ENCODE results near the gene HOXC5.

Gene HOXC5

DNA sequence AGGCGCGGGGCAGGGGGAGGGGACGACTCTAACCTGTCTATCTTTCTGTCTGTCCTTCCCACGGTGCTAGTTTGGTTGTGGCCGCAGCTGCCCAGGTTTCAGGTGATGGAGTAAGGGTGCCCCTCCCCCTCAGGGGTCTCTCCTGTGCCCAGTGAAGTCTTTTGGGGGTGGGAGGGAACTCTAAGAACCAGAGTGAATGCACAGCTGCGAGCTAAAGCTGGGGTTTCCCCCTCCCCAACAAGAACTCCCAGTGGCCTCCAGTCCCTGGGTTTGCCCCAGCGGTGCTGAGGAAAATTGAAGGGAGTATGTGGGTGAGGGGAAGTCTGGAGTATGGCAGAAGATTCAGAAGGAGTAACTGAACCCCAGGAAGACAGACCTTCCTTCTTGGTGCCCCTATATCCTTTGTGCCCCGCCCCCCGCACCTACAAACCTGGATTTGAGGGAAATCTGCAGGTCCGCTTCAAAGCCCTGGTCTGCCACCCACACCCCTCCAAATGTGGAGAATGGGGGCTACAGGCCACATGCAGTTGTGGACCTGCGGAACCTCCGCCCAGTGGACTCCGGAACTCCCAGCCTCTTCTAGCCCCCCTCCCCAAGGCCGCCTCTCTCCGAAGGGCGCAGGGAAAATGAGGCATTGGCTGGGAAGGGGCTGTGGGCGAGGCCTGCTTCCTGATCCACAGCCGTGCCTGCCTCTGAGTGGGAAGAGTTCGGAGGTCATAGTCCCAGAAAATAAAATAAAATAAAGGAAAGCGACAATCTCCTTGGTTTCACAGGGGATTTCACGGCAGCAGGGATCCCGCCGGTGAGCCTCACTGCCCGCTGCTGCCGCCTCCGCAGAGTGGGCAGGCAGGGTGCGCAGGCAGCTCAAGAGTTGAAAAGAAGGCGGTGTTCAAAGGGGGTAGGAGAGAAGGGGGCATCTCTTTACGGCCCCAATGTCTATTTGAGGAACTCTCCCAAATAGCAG is 36.3 kb upstream of the HOXC5 start:
- H3K9me3 ChIP-seq (replicated peaks; ENCODE audit: insufficient read depth, low read length): no peaks in the 10 kb centered on the region
- H3K4me3 ChIP-seq (ENCODE audit: low read length): peak overlapping the region; percentile 84
- H3K9me2 ChIP-seq (replicated peaks; ENCODE audit: insufficient read depth, low read length): no peaks in the 10 kb centered on the region
- H3K79me2 ChIP-seq (ENCODE audit: low read length): no peaks in the 10 kb centered on the region
- no peak for DNase-seq
- TF ChIP-seq, protein P1, sequence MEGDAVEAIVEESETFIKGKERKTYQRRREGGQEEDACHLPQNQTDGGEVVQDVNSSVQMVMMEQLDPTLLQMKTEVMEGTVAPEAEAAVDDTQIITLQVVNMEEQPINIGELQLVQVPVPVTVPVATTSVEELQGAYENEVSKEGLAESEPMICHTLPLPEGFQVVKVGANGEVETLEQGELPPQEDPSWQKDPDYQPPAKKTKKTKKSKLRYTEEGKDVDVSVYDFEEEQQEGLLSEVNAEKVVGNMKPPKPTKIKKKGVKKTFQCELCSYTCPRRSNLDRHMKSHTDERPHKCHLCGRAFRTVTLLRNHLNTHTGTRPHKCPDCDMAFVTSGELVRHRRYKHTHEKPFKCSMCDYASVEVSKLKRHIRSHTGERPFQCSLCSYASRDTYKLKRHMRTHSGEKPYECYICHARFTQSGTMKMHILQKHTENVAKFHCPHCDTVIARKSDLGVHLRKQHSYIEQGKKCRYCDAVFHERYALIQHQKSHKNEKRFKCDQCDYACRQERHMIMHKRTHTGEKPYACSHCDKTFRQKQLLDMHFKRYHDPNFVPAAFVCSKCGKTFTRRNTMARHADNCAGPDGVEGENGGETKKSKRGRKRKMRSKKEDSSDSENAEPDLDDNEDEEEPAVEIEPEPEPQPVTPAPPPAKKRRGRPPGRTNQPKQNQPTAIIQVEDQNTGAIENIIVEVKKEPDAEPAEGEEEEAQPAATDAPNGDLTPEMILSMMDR (IDR thresholded peaks at IDR 0.05; ENCODE audit: low read length): no peak
- TF ChIP-seq EZH2 (optimal IDR thresholded peaks at IDR 0.05; ENCODE audit: low read depth, low read length): no peak
- TF ChIP-seq EZH2phosphoT487 (IDR thresholded peaks at IDR 0.05; ENCODE audit: low read length): no peak
- peak overlapping the region; percentile 99 for H3K4me2 ChIP-seq (ENCODE audit: low read depth, low read length)
- no peaks in the 10 kb centered on the region for H3K36me3 ChIP-seq (replicated peaks; ENCODE audit: insufficient read depth, low read length)
- peak overlapping the region; percentile 96 for H2AFZ ChIP-seq (ENCODE audit: low read length)
- H3K9ac ChIP-seq (ENCODE audit: low read length): peak overlapping the region; percentile 45; the same call in 1 of the 2 replicates
- no peak overlapping the region for H3K27ac ChIP-seq (ENCODE audit: low read length)
- 0 out of 2 replicates have a peak, but pooled peaks cover 3% of the 10 kb centered on the region for H3F3A ChIP-seq (ENCODE audit: insufficient read depth, low read length)
- peaks cover 7% of the 10 kb centered on the region; the same call in 1 of the 2 replicates for H3K4me1 ChIP-seq (ENCODE audit: low read length)
- H3K27me3 ChIP-seq (replicated peaks; ENCODE audit: insufficient read depth, low read length): peaks cover 96% of the 10 kb centered on the region
- no peaks in the 10 kb centered on the region for H4K20me1 ChIP-seq (ENCODE audit: insufficient read depth, low read length)

GRCh38 chr12:53997204-53998109 is 35.4 kb upstream of the HOXC5 start:
- no peaks in the 10 kb centered on the region for H3K9me3 ChIP-seq (replicated peaks; ENCODE audit: insufficient read depth, low read length)
- peaks cover 96% of the 10 kb centered on the region for H3K27me3 ChIP-seq (replicated peaks; ENCODE audit: insufficient read depth, low read length)
- no peak overlapping the region for H3K4me3 ChIP-seq (ENCODE audit: low read length)
- no peak overlapping the region for H2AFZ ChIP-seq (ENCODE audit: low read length)
- H3K4me1 ChIP-seq (ENCODE audit: low read length): 0 out of 2 replicates have a peak, but pooled peaks cover 3% of the 10 kb centered on the region
- no peaks in the 10 kb centered on the region for H4K20me1 ChIP-seq (ENCODE audit: insufficient read depth, low read length)
- peak; percentile 50 for TF ChIP-seq EZH2 (optimal IDR thresholded peaks at IDR 0.05; ENCODE audit: low read depth, low read length)
- no peak for TF ChIP-seq EZH2phosphoT487 (IDR thresholded peaks at IDR 0.05; ENCODE audit: low read length)
- H3K4me2 ChIP-seq (ENCODE audit: low read depth, low read length): no peak overlapping the region
- 0 out of 2 replicates have a peak, but pooled peaks cover 3% of the 10 kb centered on the region for H3F3A ChIP-seq (ENCODE audit: insufficient read depth, low read length)
- no peak for DNase-seq
- no peaks in the 10 kb centered on the region for H3K9me2 ChIP-seq (replicated peaks; ENCODE audit: insufficient read depth, low read length)
- no peak overlapping the region for H3K27ac ChIP-seq (ENCODE audit: low read length)
- no peak overlapping the region for H3K9ac ChIP-seq (ENCODE audit: low read length)
- no peaks in the 10 kb centered on the region for H3K79me2 ChIP-seq (ENCODE audit: low read length)
- no peaks in the 10 kb centered on the region for H3K36me3 ChIP-seq (replicated peaks; ENCODE audit: insufficient read depth, low read length)

DNA sequence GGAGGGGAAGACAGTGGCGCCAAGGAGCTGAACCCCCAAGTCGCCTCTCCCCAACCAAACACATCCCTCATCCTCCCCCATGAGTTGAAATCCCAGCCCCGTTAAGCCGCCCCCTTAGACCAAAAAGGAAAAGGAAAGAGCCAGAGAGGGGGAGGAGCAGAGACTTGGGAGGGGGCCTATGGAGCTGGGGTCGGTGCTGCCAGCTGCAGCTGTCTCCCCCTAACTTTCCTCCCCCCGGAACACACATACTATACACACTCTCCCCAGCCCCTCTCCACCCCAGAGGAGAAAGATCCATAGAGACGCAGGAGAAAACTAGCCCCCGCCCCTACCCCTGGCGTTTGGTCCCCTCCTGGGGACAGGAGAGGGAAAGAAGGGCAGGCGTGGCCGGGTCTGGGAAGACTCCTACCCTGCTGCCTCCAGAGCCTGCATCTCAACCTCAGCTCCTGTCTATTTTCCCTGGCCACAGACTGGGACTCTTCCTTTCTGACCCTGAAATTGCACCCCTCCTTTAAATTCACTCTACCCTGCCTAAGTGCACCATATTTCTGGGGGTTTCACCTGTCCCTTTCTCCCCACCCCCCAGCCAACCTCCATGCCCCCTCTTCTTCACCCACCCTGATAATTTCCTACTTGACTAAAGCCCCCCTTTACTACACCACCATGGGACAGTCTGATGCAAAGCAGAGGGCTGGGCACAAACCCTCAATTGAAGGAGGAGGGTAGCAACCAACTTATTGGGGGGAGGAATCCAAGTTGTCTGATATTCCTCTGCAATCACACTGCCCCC is 34.5 kb upstream of the HOXC5 start:
- no peak overlapping the region for H3K4me3 ChIP-seq (ENCODE audit: low read length)
- no peaks in the 10 kb centered on the region for H4K20me1 ChIP-seq (ENCODE audit: insufficient read depth, low read length)
- no peak overlapping the region for H3K27ac ChIP-seq (ENCODE audit: low read length)
- H3K9me2 ChIP-seq (replicated peaks; ENCODE audit: insufficient read depth, low read length): no peaks in the 10 kb centered on the region
- no peak overlapping the region for H2AFZ ChIP-seq (ENCODE audit: low read length)
- H3K27me3 ChIP-seq (replicated peaks; ENCODE audit: insufficient read depth, low read length): peaks cover 95% of the 10 kb centered on the region
- 0 out of 2 replicates have a peak, but pooled peaks cover 3% of the 10 kb centered on the region for H3K4me1 ChIP-seq (ENCODE audit: low read length)
- no peak overlapping the region for H3K9ac ChIP-seq (ENCODE audit: low read length)
- no peaks in the 10 kb centered on the region for H3K79me2 ChIP-seq (ENCODE audit: low read length)
- H3F3A ChIP-seq (ENCODE audit: insufficient read depth, low read length): no peaks in the 10 kb centered on the region
- no peaks in the 10 kb centered on the region for H3K36me3 ChIP-seq (replicated peaks; ENCODE audit: insufficient read depth, low read length)
- H3K4me2 ChIP-seq (ENCODE audit: low read depth, low read length): no peak overlapping the region
- no peaks in the 10 kb centered on the region for H3K9me3 ChIP-seq (replicated peaks; ENCODE audit: insufficient read depth, low read length)
- DNase-seq: no peak
- TF ChIP-seq, protein P1 (IDR thresholded peaks at IDR 0.05; ENCODE audit: low read length): no peak
- peak; percentile 43 for TF ChIP-seq EZH2 (optimal IDR thresholded peaks at IDR 0.05; ENCODE audit: low read depth, low read length)
